Measurements from ENCODE around the gene PARD3. TPM values are rescaled to one million over a fixed set of nuclear protein-coding genes. Genes with fewer than 3 reads are reported as not detected.
A peak's percentile ranks its signal among the peaks of the same experiment; 100 is the strongest.

PARD3 gene
- total and polyA plus RNA-seq, 2 experiments from 2014 or later, result 6.3 to 21.2 TPM

DNA sequence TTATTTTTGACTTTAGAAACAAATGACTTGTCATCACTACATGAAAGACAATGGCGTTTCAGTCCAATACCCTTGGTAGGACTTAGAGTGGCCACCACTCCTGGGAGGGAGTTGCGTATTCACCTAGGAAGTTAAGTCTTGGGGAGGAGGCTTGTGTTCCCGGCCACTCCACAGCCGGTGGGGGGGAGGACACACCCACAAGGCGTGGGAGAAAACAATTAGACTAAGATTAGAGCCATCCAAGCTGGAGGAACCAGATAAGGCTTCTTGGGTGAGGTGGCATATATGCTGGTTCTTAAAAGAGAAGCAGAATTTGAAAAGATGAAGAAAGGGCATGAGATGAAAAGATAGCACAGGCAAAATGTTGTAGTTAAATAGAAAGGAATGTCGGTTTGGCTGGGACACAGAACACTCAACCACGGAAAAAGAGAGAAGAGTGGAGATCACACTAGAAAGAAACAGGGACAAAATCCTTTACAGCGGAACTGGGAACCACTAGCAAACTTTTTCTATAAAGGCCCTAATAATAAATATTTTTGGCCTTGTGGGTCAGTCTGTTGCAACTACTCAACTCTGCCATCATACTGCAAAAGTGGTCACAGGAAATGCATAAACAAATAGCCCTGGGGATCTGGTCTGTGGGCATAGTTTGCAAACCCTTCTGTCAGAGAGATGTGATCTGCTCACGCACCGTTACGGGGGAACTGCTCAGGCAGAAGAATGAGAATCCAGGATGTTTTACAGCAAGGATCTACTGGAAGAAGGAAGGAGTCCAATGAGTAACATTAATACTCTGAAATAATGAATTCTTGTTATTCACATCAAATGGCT is 651.8 kb downstream of the PARD3 start:
- Histone ChIP-seq H3K4me1 (ENCODE audit: insufficient read depth) (no peaks in the 10 kb centered on the region), H3F3A (ENCODE audit: insufficient read depth) (no peaks in the 10 kb centered on the region), H3K27ac (no peak overlapping the region), H3K9me3 (ENCODE audit: low read depth) (no peaks in the 10 kb centered on the region), H3K4me3 (no peak overlapping the region), H3K9me2 (ENCODE audit: insufficient read depth) (no peaks in the 10 kb centered on the region), H3K4me2 (ENCODE audit: unreplicated experiment) (no peak overlapping the region), H3K36me3 (ENCODE audit: low read depth) (no peaks in the 10 kb centered on the region), H3K27me3 (replicated peaks; ENCODE audit: insufficient read depth) (no peaks in the 10 kb centered on the region), H4K20me1 (ENCODE audit: insufficient read depth) (no peaks in the 10 kb centered on the region), H3K9ac (no peak overlapping the region), H2AFZ (no peak overlapping the region), H3K79me2 (ENCODE audit: insufficient read depth) (no peaks in the 10 kb centered on the region)
- TF ChIP-seq EZH2phosphoT487 (IDR thresholded peaks at IDR 0.05; ENCODE audit: insufficient read depth, low read depth) (no peak), EZH2 (IDR thresholded peaks at IDR 0.05; ENCODE audit: insufficient read depth, poor library complexity, severe bottlenecking) (no peak)
- peak; percentile 5 for DNase-seq
- WGBS, 2 experiments (ENCODE audit: low coverage in 1 of 2, low lambda C conversion rate in 2 of 2, missing lambda C conversion rate in 2 of 2), result 88% methylated on average over 11 of the region's 11 CpGs
- in situ Hi-C loops (cut with MboI), result no loop called here

DNA sequence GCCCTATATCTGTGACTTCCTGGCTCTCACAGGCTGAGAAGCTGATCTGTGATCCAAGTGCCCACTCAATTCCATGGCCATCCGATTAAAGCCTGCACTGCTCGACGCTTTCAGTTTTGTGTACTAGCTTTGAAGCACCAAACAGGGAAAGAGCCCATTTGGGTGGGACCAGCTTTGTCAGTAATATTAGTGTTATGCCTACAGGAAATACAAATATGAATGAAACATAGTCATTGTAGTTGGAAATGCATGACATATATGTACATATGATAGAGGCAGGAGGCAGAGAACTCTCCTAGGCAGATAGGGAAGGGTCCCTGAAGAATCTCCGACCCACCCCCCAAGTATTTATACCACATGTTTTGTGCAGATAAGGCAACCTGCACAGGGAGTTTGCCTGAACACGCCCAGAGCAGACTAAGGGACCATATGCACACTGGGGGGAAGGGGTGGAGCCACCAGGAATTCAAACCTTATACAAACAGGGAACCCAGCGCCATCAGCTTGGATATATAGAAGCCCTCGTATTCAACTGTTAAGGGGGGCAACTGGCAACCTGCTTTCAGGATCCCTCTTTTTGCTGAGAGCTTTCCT is 653.2 kb downstream of the PARD3 start:
- Histone ChIP-seq H3K27me3 (replicated peaks; ENCODE audit: insufficient read depth) (no peaks in the 10 kb centered on the region), H3K4me2 (ENCODE audit: unreplicated experiment) (no peak overlapping the region), H3K4me1 (ENCODE audit: insufficient read depth) (peaks cover 11% of the 10 kb centered on the region), H3F3A (ENCODE audit: insufficient read depth) (peaks cover 10% of the 10 kb centered on the region), H3K9me3 (ENCODE audit: low read depth) (no peaks in the 10 kb centered on the region), H3K27ac (no peak overlapping the region), H2AFZ (no peak overlapping the region), H3K4me3 (no peak overlapping the region), H3K9me2 (ENCODE audit: insufficient read depth) (no peaks in the 10 kb centered on the region), H3K36me3 (ENCODE audit: low read depth) (no peaks in the 10 kb centered on the region), H4K20me1 (ENCODE audit: insufficient read depth) (no peaks in the 10 kb centered on the region), H3K79me2 (ENCODE audit: insufficient read depth) (no peaks in the 10 kb centered on the region), H3K9ac (no peak overlapping the region)
- in situ Hi-C loops (cut with MboI), result no loop called here
- no peak for DNase-seq
- TF ChIP-seq EZH2 (IDR thresholded peaks at IDR 0.05; ENCODE audit: insufficient read depth, poor library complexity, severe bottlenecking) (no peak), EZH2phosphoT487 (IDR thresholded peaks at IDR 0.05; ENCODE audit: insufficient read depth, low read depth) (no peak)
- WGBS, 2 experiments (ENCODE audit: low coverage in 1 of 2, low lambda C conversion rate in 2 of 2, missing lambda C conversion rate in 2 of 2), result 86 to 95% methylated on average over 7 of the region's 7 CpGs

DNA sequence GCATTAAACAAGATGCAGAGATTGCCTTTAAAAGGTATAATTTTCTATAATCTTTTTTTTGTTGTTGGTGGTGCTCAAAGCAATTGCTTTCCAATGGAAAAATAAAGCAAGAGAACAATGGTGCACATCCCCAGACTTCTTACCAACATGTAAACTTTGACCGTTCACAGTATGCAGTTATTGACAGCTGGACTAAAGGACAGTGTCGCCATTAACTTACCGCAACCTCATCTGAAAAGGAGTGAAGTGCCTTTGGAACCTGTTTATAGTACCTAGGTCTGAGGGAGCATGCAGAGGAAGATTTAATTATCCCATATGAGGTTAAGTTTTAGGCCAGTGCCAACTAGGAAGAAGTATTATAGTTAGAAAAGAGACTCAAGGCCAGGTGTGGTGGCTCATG is 654.5 kb downstream of the PARD3 start:
- H3F3A ChIP-seq (ENCODE audit: insufficient read depth), result peaks cover 18% of the 10 kb centered on the region

DNA sequence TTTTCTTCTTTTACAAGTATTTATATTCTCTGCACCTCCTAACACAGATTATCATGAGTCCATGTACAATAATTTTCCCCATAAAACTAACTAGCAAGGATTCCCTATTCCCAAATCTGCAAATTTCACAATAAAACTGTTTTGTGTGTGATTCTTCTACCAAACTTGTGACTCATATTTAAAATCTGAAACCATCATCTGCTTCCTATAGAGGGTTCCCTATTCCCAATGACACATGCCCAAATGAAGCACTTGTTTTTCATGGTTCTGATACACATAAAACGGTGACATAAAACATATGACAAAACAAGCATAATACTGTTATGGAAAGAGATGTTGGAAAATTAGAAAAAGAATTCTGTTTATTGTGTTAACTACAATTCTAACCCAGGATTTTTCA is 657.6 kb downstream of the PARD3 start:
- 60 to 63% methylated on average over 1 of the region's 1 CpG for WGBS, 2 experiments (ENCODE audit: low coverage in 1 of 2, low lambda C conversion rate in 2 of 2, missing lambda C conversion rate in 2 of 2)
- in situ Hi-C loops (cut with MboI), result no loop called here
- no peak for TF ChIP-seq EZH2phosphoT487 (IDR thresholded peaks at IDR 0.05; ENCODE audit: insufficient read depth, low read depth)
- no peak for TF ChIP-seq EZH2 (IDR thresholded peaks at IDR 0.05; ENCODE audit: insufficient read depth, poor library complexity, severe bottlenecking)
- Histone ChIP-seq H3K4me1 (ENCODE audit: insufficient read depth) (peaks cover 17% of the 10 kb centered on the region), H3K79me2 (ENCODE audit: insufficient read depth) (no peaks in the 10 kb centered on the region), H3K9me2 (ENCODE audit: insufficient read depth) (no peaks in the 10 kb centered on the region), H3F3A (ENCODE audit: insufficient read depth) (peaks cover 18% of the 10 kb centered on the region), H3K9ac (no peak overlapping the region), H4K20me1 (ENCODE audit: insufficient read depth) (no peaks in the 10 kb centered on the region), H3K4me3 (no peak overlapping the region; the same call in 1 of the 2 replicates), H2AFZ (no peak overlapping the region), H3K9me3 (ENCODE audit: low read depth) (no peaks in the 10 kb centered on the region), H3K36me3 (ENCODE audit: low read depth) (no peaks in the 10 kb centered on the region), H3K4me2 (ENCODE audit: unreplicated experiment) (peak overlapping the region; percentile 41), H3K27me3 (replicated peaks; ENCODE audit: insufficient read depth) (no peaks in the 10 kb centered on the region), H3K27ac (peak overlapping the region; percentile 36; the same call in 1 of the 2 replicates)
- DNase-seq, result peak; percentile 70

More for the DNA sequence above, 654.5 kb downstream of the PARD3 start:
- no peak overlapping the region for H2AFZ ChIP-seq
- H3K27me3 ChIP-seq (replicated peaks; ENCODE audit: insufficient read depth), result no peaks in the 10 kb centered on the region
- DNase-seq, result no peak
- H3K9me2 ChIP-seq (ENCODE audit: insufficient read depth), result no peaks in the 10 kb centered on the region
- no peak overlapping the region for H3K27ac ChIP-seq
- TF ChIP-seq EZH2phosphoT487 (IDR thresholded peaks at IDR 0.05; ENCODE audit: insufficient read depth, low read depth), result no peak
- TF ChIP-seq EZH2 (IDR thresholded peaks at IDR 0.05; ENCODE audit: insufficient read depth, poor library complexity, severe bottlenecking), result no peak
- H3K9ac ChIP-seq, result no peak overlapping the region
- no peaks in the 10 kb centered on the region for H3K36me3 ChIP-seq (ENCODE audit: low read depth)
- H3K9me3 ChIP-seq (ENCODE audit: low read depth), result no peaks in the 10 kb centered on the region
- in situ Hi-C loops (cut with MboI), result no loop called here
- WGBS, 2 experiments (ENCODE audit: low coverage in 1 of 2, low lambda C conversion rate in 2 of 2, missing lambda C conversion rate in 2 of 2), result 93 to 94% methylated on average over 3 of the region's 3 CpGs
- no peak overlapping the region for H3K4me3 ChIP-seq
- H4K20me1 ChIP-seq (ENCODE audit: insufficient read depth), result no peaks in the 10 kb centered on the region
- H3K79me2 ChIP-seq (ENCODE audit: insufficient read depth), result no peaks in the 10 kb centered on the region
- peaks cover 17% of the 10 kb centered on the region for H3K4me1 ChIP-seq (ENCODE audit: insufficient read depth)
- H3K4me2 ChIP-seq (ENCODE audit: unreplicated experiment), result no peak overlapping the region
